A549 treated with Hydrocortisone at 1 μM for 4 hours (cell line): ENCODE results near the gene COG4. TPM values are rescaled to one million over a fixed set of nuclear protein-coding genes. Genes with fewer than 3 reads are reported as not detected.

ENCODE experiments used
- total RNA-seq: library from RNA; stranded (reverse); fragments of 200-300 nt; extraction: Qiagen RNA extraction; gene quantifications from 5 replicates; pipeline ENCODE4 v1.2.3, GENCODE V29; 2022

Gene COG4
- total RNA-seq: 29.6 to 32.4 TPM (median 30.3 TPM) in 5 replicates

GRCh38 chr16:70523076-70523742 is at the start of gene COG4:
Gene COG4, minus strand, starts transcription at chr16:70523554. Its CDS starts 11 bp downstream, at chr16:70523543.

GRCh38 chr16:70523743-70524398 is 517 bp upstream of the COG4 start, which contains the start of gene SF3B3:
Gene SF3B3, plus strand, starts transcription at chr16:70523816. Its CDS starts 2,841 bp downstream, at chr16:70526657.

GRCh38 chr16:70454222-70455034 is 68.9 kb downstream of the COG4 start, which contains the start of gene FCSK:
Gene FCSK, plus strand, starts transcription at chr16:70454595. Its CDS starts 8,596 bp downstream, at chr16:70463191.

GRCh38 chr16:70438969-70439862 is 84.1 kb downstream of the COG4 start, which contains the start of gene ST3GAL2:
Gene ST3GAL2, minus strand, starts transcription at chr16:70439100. Its CDS starts 40,570 bp downstream, at chr16:70398530.

Other genes starting within 250 kb of the COG4 start
- gene AARS1, start 234.0 kb downstream of the COG4 start, total RNA-seq: 87.4 to 105 TPM (median 88.2 TPM) in 5 replicates
- gene DDX19B, start 224.4 kb downstream of the COG4 start, total RNA-seq: 29.2 to 35.0 TPM (median 30.8 TPM) in 5 replicates
- 37.2 to 46.3 TPM (median 39.1 TPM) in 5 replicates for gene DDX19A, start 176.7 kb downstream of the COG4 start, total RNA-seq
- gene ST3GAL2, start 84.5 kb downstream of the COG4 start, total RNA-seq: 16.2 to 22.9 TPM (median 21.7 TPM) in 5 replicates
- gene FCSK, start 69.0 kb downstream of the COG4 start, total RNA-seq: 5.0 to 5.6 TPM (median 5.1 TPM) in 5 replicates
- 131 to 205 TPM (median 189 TPM) in 5 replicates for gene SF3B3, start 262 bp upstream of the COG4 start, total RNA-seq
- 0.26 to 0.72 TPM (median 0.38 TPM) in 5 replicates for gene IL34, start 123.0 kb upstream of the COG4 start, total RNA-seq
- 83.7 to 101 TPM (median 92.9 TPM) in 5 replicates for gene MTSS2, start 162.5 kb upstream of the COG4 start, total RNA-seq